Ovary (tissue), 3 donors: ENCODE measurements around the gene TRABD.

Source experiments
- CTCF ChIP-seq, 3 donors: fragments of 450-650 bp in 2 of 3; fragments of 200-600 bp in 1 of 3; IDR thresholded peaks; one replicate each; pipeline versions ENCODE4 v1.5.1 to v1.8.0; 2016 to 2022; ENCODE audit warnings: antibody characterized with exemption in 3 of 3, mild to moderate bottlenecking in 1 of 3
- EP300 ChIP-seq: sonication (generic); formaldehyde crosslinking; IDR thresholded peaks from one replicate; pipeline ENCODE4 v1.6.1; 2017; ENCODE audit warnings: antibody characterized with exemption
- POLR2A ChIP-seq: fragments of 450-650 bp; IDR thresholded peaks from one replicate; pipeline ENCODE4 v1.6.1; 2017; ENCODE audit warnings: antibody characterized with exemption, mild to moderate bottlenecking, moderate library complexity
- donor health status: DM: no; HTN: no; CAD: no.

DNA sequence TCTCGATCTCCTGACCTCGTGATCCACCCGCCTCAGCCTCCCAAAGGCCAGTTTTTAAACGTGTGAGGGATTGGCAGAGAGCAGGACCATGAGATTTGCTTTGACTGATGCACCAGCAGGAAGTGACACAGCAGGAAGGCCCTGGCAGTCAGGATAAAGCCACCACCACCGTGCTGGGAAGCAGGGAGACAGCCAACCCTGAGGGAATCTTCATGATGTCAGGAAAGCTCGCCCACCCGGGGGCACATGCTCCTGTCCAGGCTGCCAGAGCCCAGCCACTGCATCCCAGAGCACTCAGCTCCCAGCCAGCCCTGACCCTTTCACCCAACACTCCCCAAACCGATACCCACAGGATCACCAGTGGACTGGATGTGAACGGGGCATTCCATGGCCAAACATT, 53.0 kb downstream of the TRABD start:
- TF ChIP-seq CTCF (IDR thresholded peaks at IDR 0.05) = no peak
- no peak for TF ChIP-seq POLR2A
- no peak for TF ChIP-seq EP300
